Measurements from ENCODE around the gene ADAMTS18.

The ADAMTS18 gene

GRCh38 chr16:77233799-77234519 is 200.9 kb downstream of the ADAMTS18 start:
- no peak overlapping the region for H3K4me3 ChIP-seq (ENCODE audit: low read length)
- no peaks in the 10 kb centered on the region for H3K36me3 ChIP-seq (ENCODE audit: control insufficient read depth, insufficient read depth, low read length)
- 0 out of 2 replicates have a peak, but pooled peaks cover 4% of the 10 kb centered on the region for H3K4me1 ChIP-seq (ENCODE audit: control insufficient read depth, insufficient read depth, low read length)
- no peaks in the 10 kb centered on the region for H3K9me3 ChIP-seq (ENCODE audit: control insufficient read depth, insufficient read depth, low read length)
- H3K27me3 ChIP-seq (ENCODE audit: control insufficient read depth, insufficient read depth, low read length): no peaks in the 10 kb centered on the region
- no CpG with 5 or more reads among the region's 9 CpGs for WGBS (ENCODE audit: insufficient coverage, insufficient read length)
- DNase-seq (ENCODE audit: low read depth, low spot score): no peak
- no peak overlapping the region for H3K27ac ChIP-seq (ENCODE audit: low read length)
